Measurements from ENCODE around the gene HOMER1.
"Not testable (repeated sequence)": the region's sequence is repeated elsewhere in the genome, so short reads cannot be mapped to it uniquely, and the experiment has no call there.

The HOMER1 gene

GRCh38 chr5:79408028-79408427, 105.9 kb downstream of the HOMER1 start:
- no peak for DNase-seq

- DNase-seq, result no peak
Observed at GRCh38 chr5:79407591-79407990, 106.3 kb downstream of the HOMER1 start.

GRCh38 chr5:79401216-79401615, 112.7 kb downstream of the HOMER1 start:
- DNase-seq, result no peak

GRCh38 chr5:79399046-79399445, 114.9 kb downstream of the HOMER1 start:
- DNase-seq, result no peak

GRCh38 chr5:79397080-79397479, 116.9 kb downstream of the HOMER1 start:
- DNase-seq, result no peak

- DNase-seq, result no peak
Observed at GRCh38 chr5:79396265-79396664, 117.7 kb downstream of the HOMER1 start.

GRCh38 chr5:79395296-79395695, 118.6 kb downstream of the HOMER1 start:
- no peak for DNase-seq

- no peak for DNase-seq
Observed at GRCh38 chr5:79392776-79393175, 121.2 kb downstream of the HOMER1 start.

- DNase-seq, result no peak
Observed at GRCh38 chr5:79386679-79387078, 127.3 kb downstream of the HOMER1 start.

GRCh38 chr5:79385126-79385525, 128.8 kb downstream of the HOMER1 start:
- not testable (repeated sequence) for DNase-seq

GRCh38 chr5:79378510-79379186, 135.3 kb downstream of the HOMER1 start:
- DNase-seq, result no peak

GRCh38 chr5:79357398-79357797, 156.5 kb downstream of the HOMER1 start:
- no peak for DNase-seq

GRCh38 chr5:79349881-79350280, 164.1 kb downstream of the HOMER1 start:
- DNase-seq, result no peak

GRCh38 chr5:79349047-79349446, 164.9 kb downstream of the HOMER1 start:
- no peak for DNase-seq

- DNase-seq, result peak; percentile 56
Observed at GRCh38 chr5:79346420-79346824, 167.5 kb downstream of the HOMER1 start.

- no peak for DNase-seq
Observed at GRCh38 chr5:79333852-79334557, 179.9 kb downstream of the HOMER1 start.

GRCh38 chr5:79330071-79330470, 183.9 kb downstream of the HOMER1 start:
- DNase-seq, result no peak

GRCh38 chr5:79329453-79329852, 184.5 kb downstream of the HOMER1 start:
- DNase-seq, result no peak
